ENCODE measurements around the gene HNRNPUL1. TPM values are rescaled to one million over a fixed set of nuclear protein-coding genes. Genes with fewer than 3 reads are reported as not detected.

HNRNPUL1 gene
- total RNA-seq, 1 experiment from 2014 or later, result 158 TPM

- no peaks in the 10 kb centered on the region for H4K20me1 ChIP-seq (ENCODE audit: low read length)
- H3K27me3 ChIP-seq (ENCODE audit: low read length), result no peaks in the 10 kb centered on the region
- peaks cover 8% of the 10 kb centered on the region; the same call in 1 of the 2 replicates for H3K36me3 ChIP-seq (ENCODE audit: low read depth, low read length)
- intact Hi-C loops (cut with micrococcal nuclease), result no loop called here
- H3K27ac ChIP-seq (ENCODE audit: low read length), result no peak overlapping the region
- H3K9ac ChIP-seq (ENCODE audit: low read length), result no peak overlapping the region
- ChIA-PET POLR2A (ENCODE audit: unreplicated experiment) (no interaction called here), CTCF (interaction anchor here (0.5 kb wide), 1 partner anchor 15 kb away, joined by 3 read pairs; no protein-coding TSS in a partner anchor)
- peaks cover 7% of the 10 kb centered on the region for H3F3A ChIP-seq (ENCODE audit: low read length, unreplicated experiment)
- no peak for DNase-seq
- no peak for TF ChIP-seq EZH2phosphoT487 (IDR thresholded peaks at IDR 0.05; ENCODE audit: borderline replicate concordance, low read length)
- no peak overlapping the region for H3K4me3 ChIP-seq (ENCODE audit: low read length)
- no peak overlapping the region for H3K4me2 ChIP-seq (ENCODE audit: low read length)
- H3K9me3 ChIP-seq (ENCODE audit: low read length), result no peaks in the 10 kb centered on the region
- H3K79me2 ChIP-seq (ENCODE audit: low read length), result no peaks in the 10 kb centered on the region; the same call in 1 of the 2 replicates
- ATAC-seq, result no peak
- no peak overlapping the region for H2AFZ ChIP-seq (ENCODE audit: low read length)
- H3K4me1 ChIP-seq (ENCODE audit: insufficient read depth, low read length), result peaks cover 44% of the 10 kb centered on the region
- H3K9me2 ChIP-seq (replicated peaks; ENCODE audit: low read length), result no peaks in the 10 kb centered on the region
- BruUV-seq (replicated peaks), result no TSS peak
Observed at GRCh38 chr19:41321204-41321599, 57.0 kb downstream of the HNRNPUL1 start.

GRCh38 chr19:41321600-41322270 lies 57.6 kb downstream of the HNRNPUL1 start:
- no peaks in the 10 kb centered on the region for H3K27me3 ChIP-seq (ENCODE audit: low read length)
- H4K20me1 ChIP-seq (ENCODE audit: low read length), result no peaks in the 10 kb centered on the region
- BruUV-seq (replicated peaks), result no TSS peak
- no peaks in the 10 kb centered on the region for H3K9me2 ChIP-seq (replicated peaks; ENCODE audit: low read length)
- H3K4me3 ChIP-seq (ENCODE audit: low read length), result no peak overlapping the region
- TF ChIP-seq EZH2phosphoT487 (IDR thresholded peaks at IDR 0.05; ENCODE audit: borderline replicate concordance, low read length), result no peak
- peak; percentile 63 for TF ChIP-seq CTCF (conservative IDR thresholded peaks at IDR 0.05; ENCODE audit: low read depth, low read length)
- no peak for TF ChIP-seq EZH2 (IDR thresholded peaks at IDR 0.05; ENCODE audit: low read length, unreplicated experiment)
- H3K9ac ChIP-seq (ENCODE audit: low read length), result no peak overlapping the region
- H3K4me2 ChIP-seq (ENCODE audit: low read length), result no peak overlapping the region
- no peaks in the 10 kb centered on the region for H3K9me3 ChIP-seq (ENCODE audit: low read length)
- ATAC-seq, result no peak
- POLR2A ChIA-PET (ENCODE audit: unreplicated experiment), result no interaction called here
- peaks cover 7% of the 10 kb centered on the region for H3F3A ChIP-seq (ENCODE audit: low read length, unreplicated experiment)
- peak overlapping the region; percentile 97 for H3K27ac ChIP-seq (ENCODE audit: low read length)
- no peak overlapping the region for H2AFZ ChIP-seq (ENCODE audit: low read length)
- no peaks in the 10 kb centered on the region; the same call in none of the 2 replicates for H3K79me2 ChIP-seq (ENCODE audit: low read length)
- CTCF ChIA-PET, result interaction anchor here (0.5 to 0.8 kb wide), 2 partner anchors 14 to 31 kb away, joined by 3 read pairs; no protein-coding TSS in a partner anchor
- intact Hi-C loops (cut with micrococcal nuclease), result no loop called here
- peaks cover 50% of the 10 kb centered on the region for H3K4me1 ChIP-seq (ENCODE audit: insufficient read depth, low read length)
- H3K36me3 ChIP-seq (ENCODE audit: low read depth, low read length), result peaks cover 8% of the 10 kb centered on the region; the same call in 1 of the 2 replicates
- DNase-seq, result peak; percentile 41

GRCh38 chr19:41322451-41322850 lies 58.3 kb downstream of the HNRNPUL1 start:
- CTCF ChIA-PET, result interaction anchor here (0.8 kb wide), 1 partner anchor 30 kb away, joined by 3 read pairs; no protein-coding TSS in a partner anchor
- peaks cover 57% of the 10 kb centered on the region for H3K4me1 ChIP-seq (ENCODE audit: insufficient read depth, low read length)
- H3K36me3 ChIP-seq (ENCODE audit: low read depth, low read length), result peaks cover 3% of the 10 kb centered on the region; the same call in 1 of the 2 replicates
- H3F3A ChIP-seq (ENCODE audit: low read length, unreplicated experiment), result peaks cover 7% of the 10 kb centered on the region
- intact Hi-C loops (cut with micrococcal nuclease), result no loop called here
- no peaks in the 10 kb centered on the region for H4K20me1 ChIP-seq (ENCODE audit: low read length)
- BruUV-seq (replicated peaks), result no TSS peak
- H3K27ac ChIP-seq (ENCODE audit: low read length), result peak overlapping the region; percentile 97
- no peak overlapping the region for H2AFZ ChIP-seq (ENCODE audit: low read length)
- no peaks in the 10 kb centered on the region for H3K9me3 ChIP-seq (ENCODE audit: low read length)
- H3K9me2 ChIP-seq (replicated peaks; ENCODE audit: low read length), result no peaks in the 10 kb centered on the region
- H3K79me2 ChIP-seq (ENCODE audit: low read length), result peaks cover 6% of the 10 kb centered on the region
- POLR2A ChIA-PET (ENCODE audit: unreplicated experiment), result no interaction called here
- no peak for TF ChIP-seq CTCF (conservative IDR thresholded peaks at IDR 0.05; ENCODE audit: low read depth, low read length)
- H3K4me3 ChIP-seq (ENCODE audit: low read length), result no peak overlapping the region
- H3K9ac ChIP-seq (ENCODE audit: low read length), result peak overlapping the region; percentile 79; the same call in 1 of the 2 replicates
- DNase-seq (no peak), ATAC-seq (no peak)
- no peaks in the 10 kb centered on the region for H3K27me3 ChIP-seq (ENCODE audit: low read length)
- H3K4me2 ChIP-seq (ENCODE audit: low read length), result no peak overlapping the region
